Activated naive CD4-positive, alpha-beta T cell treated with anti-CD3 and anti-CD28 coated beads for 36 hours (primary cell): ENCODE data around the gene MGAT4A. TPM values are rescaled to one million over a fixed set of nuclear protein-coding genes. Genes with fewer than 3 reads are reported as not detected.

ENCODE experiments used
- CTCF ChIA-PET: fragments of 350-600 bp; sonication (Branson Sonifier 250); formaldehyde crosslinking; loops from one replicate; lab custom pipeline; 2021; ENCODE audit warnings: antibody characterized with exemption; lab: Charles Lee
- DNase-seq: peaks from one replicate; pipeline ENCODE4 v3.0.0-alpha.2; 2020
- H3K27ac Mint-ChIP-seq: one replicate; pipeline ENCODE4 v1.8.0; 2021; ENCODE audit warnings: mild to moderate bottlenecking, mixed read lengths
- H3K27me3 Mint-ChIP-seq: one replicate; pipeline ENCODE4 v1.8.0; 2021; ENCODE audit warnings: low read depth, mixed read lengths
- H3K36me3 Mint-ChIP-seq: one replicate; pipeline ENCODE4 v1.8.0; 2021; ENCODE audit warnings: low read depth, mixed read lengths
- H3K4me1 Mint-ChIP-seq: one replicate; pipeline ENCODE4 v1.8.0; 2021; ENCODE audit warnings: low read depth, mixed read lengths
- H3K4me3 Mint-ChIP-seq: one replicate; pipeline ENCODE4 v1.8.0; 2021; ENCODE audit warnings: mild to moderate bottlenecking, moderate library complexity, mixed read lengths
- H3K9me3 Mint-ChIP-seq: one replicate; pipeline ENCODE4 v1.8.0; 2021; ENCODE audit warnings: mixed read lengths
- intact Hi-C: fragments of 100-400 bp; cut with micrococcal nuclease; formaldehyde crosslinking; loops from one replicate; pipeline ENCODE4 v1.15.1; 2023
- total RNA-seq, 2 experiments: library from RNA; stranded (reverse); gene quantifications; one replicate each; pipeline ENCODE4 v1.2.3, GENCODE V29; 2021

Gene MGAT4A
- total RNA-seq, 2 experiments from 2014 or later: 85.5 to 87.5 TPM

GRCh38 chr2:98739020-98739419 is 8.1 kb upstream of the MGAT4A start:
- CTCF ChIA-PET: interaction anchor here (0.5 to 1.6 kb wide), 3 partner anchors 21 to 90 kb away, joined by 4 to 5 read pairs (median 4); no protein-coding TSS in a partner anchor

GRCh38 chr2:98738304-98738703 is 7.4 kb upstream of the MGAT4A start:
- CTCF ChIA-PET: interaction anchor here (0.5 to 1.6 kb wide), 3 partner anchors 27 to 89 kb away, joined by 3 to 5 read pairs (median 4); no protein-coding TSS in a partner anchor

More at GRCh38 chr2:98739020-98739419, 8.1 kb upstream of the MGAT4A start:
- no peak for DNase-seq
- Mint-ChIP-seq H3K4me3 (no peak overlapping the region), H3K36me3 (no peaks in the 10 kb centered on the region), H3K4me1 (peaks cover 65% of the 10 kb centered on the region), H3K9me3 (no peaks in the 10 kb centered on the region), H3K27me3 (no peaks in the 10 kb centered on the region), H3K27ac (no peak overlapping the region)
- intact Hi-C loops: loop anchor here (10.0 kb wide), 3 partner anchors 326 to 756 kb away; partner anchors contain the start of genes LIPT1, REV1 and TSGA10

DNA sequence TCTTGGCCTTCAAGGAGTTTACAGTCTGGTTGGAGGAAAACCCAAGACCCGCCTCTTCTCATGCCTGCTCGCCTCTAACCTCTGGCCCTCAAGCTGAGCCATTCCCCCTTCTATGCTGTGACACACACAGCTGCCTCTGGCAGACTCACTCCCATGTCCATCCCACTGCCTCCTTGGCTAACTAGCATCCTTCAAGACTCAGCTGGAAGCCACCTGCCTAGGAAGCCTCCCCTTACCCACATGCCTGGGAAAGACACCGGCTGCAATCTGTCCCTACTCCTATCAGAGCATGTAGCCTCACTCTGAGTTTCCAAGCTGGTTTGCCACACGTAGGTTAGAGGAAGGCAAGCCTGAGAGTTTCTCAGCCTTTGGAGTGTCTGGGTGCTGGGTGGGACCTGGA is 6.9 kb upstream of the MGAT4A start:
- CTCF ChIA-PET: interaction anchor here (1.0 to 1.6 kb wide), 2 partner anchors 45 to 89 kb away, joined by 3 to 5 read pairs; no protein-coding TSS in a partner anchor
- Mint-ChIP-seq H3K36me3 (peaks cover 3% of the 10 kb centered on the region), H3K27me3 (no peaks in the 10 kb centered on the region), H3K4me1 (peaks cover 70% of the 10 kb centered on the region), H3K27ac (peak overlapping the region; percentile 41), H3K9me3 (no peaks in the 10 kb centered on the region), H3K4me3 (no peak overlapping the region)
- DNase-seq: no peak
- intact Hi-C loops: loop anchor here (2.0 to 10.0 kb wide), 4 partner anchors 99 to 757 kb away; partner anchors contain the start of genes LIPT1, REV1 and TSGA10

More at GRCh38 chr2:98738304-98738703, 7.4 kb upstream of the MGAT4A start:
- no peak overlapping the region for H3K4me3 Mint-ChIP-seq
- no peak for DNase-seq
- H3K27ac Mint-ChIP-seq: peak overlapping the region; percentile 41
- H3K4me1 Mint-ChIP-seq: peaks cover 69% of the 10 kb centered on the region
- intact Hi-C loops: loop anchor here (10.0 kb wide), 3 partner anchors 326 to 756 kb away; partner anchors contain the start of genes LIPT1, REV1 and TSGA10
- no peaks in the 10 kb centered on the region for H3K36me3 Mint-ChIP-seq
- no peaks in the 10 kb centered on the region for H3K27me3 Mint-ChIP-seq
- H3K9me3 Mint-ChIP-seq: no peaks in the 10 kb centered on the region

- Mint-ChIP-seq H3K27ac (peak overlapping the region; percentile 41), H3K4me3 (peak overlapping the region; percentile 25), H3K27me3 (no peaks in the 10 kb centered on the region), H3K4me1 (peaks cover 75% of the 10 kb centered on the region), H3K36me3 (peaks cover 12% of the 10 kb centered on the region), H3K9me3 (peaks cover 2% of the 10 kb centered on the region)
- intact Hi-C loops: loop anchor here (1.0 to 10.0 kb wide), 8 partner anchors 10 to 758 kb away; partner anchors contain the start of genes LIPT1, REV1 and TSGA10
- DNase-seq: peak; percentile 65
- CTCF ChIA-PET: no interaction called here
Observed at GRCh38 chr2:98736464-98736889, 5.5 kb upstream of the MGAT4A start.

DNA sequence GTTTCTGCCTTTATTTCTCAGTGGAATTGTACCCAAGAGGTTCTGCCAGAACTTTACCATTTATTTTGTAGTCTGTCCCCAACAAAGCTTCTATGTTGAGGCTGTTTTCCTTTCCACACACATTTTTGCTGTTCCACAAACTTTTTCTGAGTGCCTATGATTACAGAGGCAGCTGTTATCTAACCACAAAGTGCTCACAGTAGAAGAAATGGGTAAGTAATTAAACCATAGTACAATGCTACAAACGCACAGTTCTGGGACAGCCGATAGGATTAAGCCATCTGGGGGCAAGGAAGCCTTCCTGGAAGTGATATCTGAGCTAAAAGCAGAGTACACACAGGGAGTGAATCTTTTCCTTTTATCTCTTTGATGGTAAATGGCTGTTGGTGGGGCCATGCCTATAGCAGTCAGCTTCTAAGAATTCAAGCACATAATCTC is 3.9 kb upstream of the MGAT4A start:
- intact Hi-C loops: loop anchor here (10.0 kb wide), 3 partner anchors 330 to 760 kb away; partner anchors contain the start of genes LIPT1, REV1 and TSGA10
- DNase-seq: no peak
- no peaks in the 10 kb centered on the region for H3K27me3 Mint-ChIP-seq
- H3K36me3 Mint-ChIP-seq: peaks cover 12% of the 10 kb centered on the region
- H3K27ac Mint-ChIP-seq: peak overlapping the region; percentile 95
- CTCF ChIA-PET: interaction anchor here (0.6 to 3.6 kb wide), 4 partner anchors 25 to 85 kb away, joined by 3 to 14 read pairs (median 4); no protein-coding TSS in a partner anchor
- H3K9me3 Mint-ChIP-seq: peaks cover 2% of the 10 kb centered on the region
- H3K4me3 Mint-ChIP-seq: peak overlapping the region; percentile 58
- H3K4me1 Mint-ChIP-seq: peaks cover 62% of the 10 kb centered on the region

DNA sequence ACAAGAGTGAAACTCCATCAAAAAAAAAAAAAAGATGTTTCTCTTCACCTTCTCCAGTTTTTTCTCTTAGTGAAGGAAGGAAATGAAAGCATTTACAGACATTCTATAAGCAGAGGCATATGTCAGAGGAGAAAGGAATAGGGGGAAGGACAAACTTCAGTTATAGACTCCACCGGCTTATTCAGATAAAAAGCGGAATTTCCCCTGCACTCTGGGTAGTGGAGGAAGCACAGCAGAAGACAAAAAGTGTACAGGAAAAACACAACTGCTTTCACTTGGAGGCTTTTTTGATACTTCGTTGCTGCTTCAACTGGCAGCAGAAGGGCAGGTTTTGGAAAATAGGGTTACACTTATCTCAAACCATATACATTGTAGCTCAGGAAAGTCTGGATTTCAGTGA is 3.2 kb upstream of the MGAT4A start:
- CTCF ChIA-PET: interaction anchor here (0.7 to 3.6 kb wide), 3 partner anchors 78 to 85 kb away, joined by 3 to 14 read pairs (median 4); no protein-coding TSS in a partner anchor
- Mint-ChIP-seq H3K27ac (peak overlapping the region; percentile 95), H3K4me1 (peaks cover 64% of the 10 kb centered on the region), H3K9me3 (peaks cover 2% of the 10 kb centered on the region), H3K27me3 (no peaks in the 10 kb centered on the region), H3K36me3 (peaks cover 12% of the 10 kb centered on the region), H3K4me3 (peak overlapping the region; percentile 69)
- peak; percentile 47 for DNase-seq
- intact Hi-C loops: loop anchor here (10.0 kb wide), 3 partner anchors 331 to 761 kb away; partner anchors contain the start of genes LIPT1, REV1 and TSGA10

GRCh38 chr2:98732430-98733051 is 1.6 kb upstream of the MGAT4A start:
- H3K27ac Mint-ChIP-seq: peak overlapping the region; percentile 95
- CTCF ChIA-PET: interaction anchor here (1.2 to 3.6 kb wide), 3 partner anchors 11 to 83 kb away, joined by 3 to 14 read pairs (median 4); no protein-coding TSS in a partner anchor
- peaks cover 12% of the 10 kb centered on the region for H3K36me3 Mint-ChIP-seq
- DNase-seq: no peak
- H3K4me3 Mint-ChIP-seq: peak overlapping the region; percentile 89
- no peaks in the 10 kb centered on the region for H3K27me3 Mint-ChIP-seq
- H3K4me1 Mint-ChIP-seq: peaks cover 62% of the 10 kb centered on the region
- intact Hi-C loops: loop anchor here (10.0 kb wide), 3 partner anchors 332 to 762 kb away; partner anchors contain the start of genes LIPT1, REV1 and TSGA10
- H3K9me3 Mint-ChIP-seq: peaks cover 2% of the 10 kb centered on the region

DNA sequence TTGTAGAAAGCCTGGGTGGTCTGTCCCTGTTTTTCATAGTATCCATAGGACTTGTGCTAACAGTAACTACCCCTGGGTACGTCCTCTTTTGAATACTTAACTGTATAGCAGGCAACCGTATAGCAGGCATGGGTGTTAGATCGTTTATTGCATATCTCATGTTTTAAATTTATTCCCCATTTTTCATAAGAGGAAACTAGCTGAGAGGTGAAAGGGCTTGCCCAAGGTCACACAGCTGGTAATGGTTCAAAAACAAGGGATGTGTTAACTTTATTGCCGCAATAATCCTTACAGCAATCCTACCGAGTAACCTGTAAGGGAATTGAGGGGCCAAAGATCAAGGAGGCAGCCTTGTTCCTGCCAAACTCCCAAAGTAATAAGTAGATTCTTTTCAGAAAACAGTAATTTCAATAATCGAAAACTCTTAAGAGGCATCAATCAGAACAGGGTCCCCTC is 990 bp upstream of the MGAT4A start:
- peak overlapping the region; percentile 89 for H3K4me3 Mint-ChIP-seq
- CTCF ChIA-PET: interaction anchor here (1.2 to 3.6 kb wide), 4 partner anchors 11 to 83 kb away, joined by 3 to 14 read pairs (median 7); no protein-coding TSS in a partner anchor

DNA sequence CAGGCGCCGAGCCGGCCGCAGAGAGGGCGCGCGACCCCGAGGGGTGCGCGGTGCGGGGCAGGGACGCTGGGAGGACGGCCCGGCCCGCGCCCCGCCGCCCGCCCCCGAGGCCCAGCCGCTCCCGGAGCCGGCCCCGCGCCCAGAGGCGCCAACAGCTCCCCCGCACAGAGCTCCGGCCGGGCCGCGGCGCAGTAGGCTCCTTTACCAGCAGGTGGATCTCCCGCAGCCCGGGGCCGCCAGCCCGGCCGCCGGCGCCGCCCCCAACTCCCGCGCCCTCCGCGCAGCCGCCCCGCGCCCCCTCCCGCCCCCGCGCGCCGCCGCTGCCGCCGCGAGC is 258 bp downstream of the MGAT4A start:
- peaks cover 2% of the 10 kb centered on the region for H3K9me3 Mint-ChIP-seq
- peaks cover 62% of the 10 kb centered on the region for H3K4me1 Mint-ChIP-seq
- intact Hi-C loops: loop anchor here (1.0 to 10.0 kb wide), 4 partner anchors 41 to 764 kb away; partner anchors contain the start of genes LIPT1, REV1 and TSGA10
- CTCF ChIA-PET: interaction anchor here (0.6 to 3.3 kb wide), 13 partner anchors 19 to 105 kb away, joined by 3 to 19 read pairs (median 4); no protein-coding TSS in a partner anchor
- peak; percentile 65 for DNase-seq
- H3K27ac Mint-ChIP-seq: peak overlapping the region; percentile 87
- no peaks in the 10 kb centered on the region for H3K27me3 Mint-ChIP-seq
- H3K4me3 Mint-ChIP-seq: peak overlapping the region; percentile 88
- H3K36me3 Mint-ChIP-seq: peaks cover 21% of the 10 kb centered on the region

More for the DNA sequence above, 990 bp upstream of the MGAT4A start:
- intact Hi-C loops: loop anchor here (1.0 to 10.0 kb wide), 4 partner anchors 39 to 763 kb away; partner anchors contain the start of genes LIPT1, REV1 and TSGA10
- Mint-ChIP-seq H3K27ac (peak overlapping the region; percentile 95), H3K4me1 (peaks cover 62% of the 10 kb centered on the region), H3K36me3 (peaks cover 12% of the 10 kb centered on the region), H3K9me3 (peaks cover 2% of the 10 kb centered on the region), H3K27me3 (no peaks in the 10 kb centered on the region)
- DNase-seq: no peak

DNA sequence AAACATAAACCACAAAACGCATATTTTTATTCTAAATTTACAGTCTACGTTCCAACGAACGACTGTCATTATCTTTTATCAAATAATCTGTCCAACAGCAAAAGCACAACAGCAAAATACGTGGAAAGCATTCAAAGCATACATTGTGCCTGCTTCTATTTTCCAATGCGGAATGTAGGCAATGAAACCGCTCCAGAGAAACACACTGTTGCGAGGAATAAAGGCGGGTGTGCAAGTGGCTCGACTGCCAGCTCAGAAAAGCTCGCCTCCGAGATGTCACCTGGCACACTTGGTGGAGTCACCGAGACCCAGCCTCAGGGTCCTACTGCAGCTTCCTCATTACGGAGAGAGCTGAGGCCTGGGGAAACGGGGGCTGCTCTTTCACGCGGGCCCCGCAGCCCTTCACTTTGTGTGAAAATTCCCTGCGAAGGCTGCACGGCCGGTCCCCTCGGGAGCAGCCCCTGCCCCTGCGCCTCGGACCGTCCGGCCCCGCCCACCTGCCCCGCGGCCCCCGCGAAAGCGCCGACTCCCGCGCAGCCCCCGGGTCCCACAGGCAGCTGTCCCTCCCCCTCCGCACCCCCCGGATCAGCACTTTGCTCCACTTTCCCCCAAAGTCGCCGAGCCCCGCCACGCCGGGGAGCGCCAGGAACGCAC is 752 bp downstream of the MGAT4A start:
- Mint-ChIP-seq H3K4me1 (peaks cover 63% of the 10 kb centered on the region), H3K4me3 (peak overlapping the region; percentile 88), H3K27me3 (no peaks in the 10 kb centered on the region), H3K36me3 (peaks cover 21% of the 10 kb centered on the region), H3K9me3 (peaks cover 2% of the 10 kb centered on the region), H3K27ac (peak overlapping the region; percentile 87)
- intact Hi-C loops: loop anchor here (10.0 kb wide), 3 partner anchors 335 to 765 kb away; partner anchors contain the start of genes LIPT1, REV1 and TSGA10
- CTCF ChIA-PET: interaction anchor here (0.6 to 3.3 kb wide), 12 partner anchors 19 to 106 kb away, joined by 3 to 19 read pairs (median 4); no protein-coding TSS in a partner anchor
- DNase-seq: peak; percentile 80

DNA sequence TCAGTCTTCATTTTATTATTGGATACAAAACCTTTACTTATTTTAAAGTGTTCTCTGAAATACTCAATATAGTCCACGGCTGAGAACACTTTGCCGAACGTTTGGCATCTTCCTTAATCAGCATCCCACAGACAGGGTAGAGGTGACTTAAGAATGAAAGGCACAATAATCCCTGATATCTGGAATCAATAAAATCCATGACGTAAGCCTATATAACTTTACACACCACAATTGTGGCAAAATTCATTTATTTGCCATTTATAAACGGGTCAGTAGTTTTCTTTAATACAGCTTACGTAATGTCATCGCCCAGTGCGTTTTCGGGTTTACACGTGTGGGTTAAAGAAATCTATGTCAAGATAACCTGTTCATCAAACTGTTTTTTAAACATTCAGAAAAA is 1.3 kb downstream of the MGAT4A start:
- peaks cover 2% of the 10 kb centered on the region for H3K9me3 Mint-ChIP-seq
- intact Hi-C loops: loop anchor here (1.0 to 10.0 kb wide), 7 partner anchors 17 to 765 kb away; partner anchors contain the start of genes LIPT1, REV1 and TSGA10
- DNase-seq: no peak
- H3K36me3 Mint-ChIP-seq: peaks cover 25% of the 10 kb centered on the region
- no peaks in the 10 kb centered on the region for H3K27me3 Mint-ChIP-seq
- H3K27ac Mint-ChIP-seq: peak overlapping the region; percentile 87
- H3K4me3 Mint-ChIP-seq: peak overlapping the region; percentile 88
- CTCF ChIA-PET: interaction anchor here (1.0 to 3.3 kb wide), 9 partner anchors 18 to 99 kb away, joined by 3 to 19 read pairs (median 5); no protein-coding TSS in a partner anchor
- H3K4me1 Mint-ChIP-seq: peaks cover 63% of the 10 kb centered on the region
